SU-DHL-6 (cell line): ENCODE data around the gene ZNF586.
"Not testable (repeated sequence)": the region's sequence is repeated elsewhere in the genome, so short reads cannot be mapped to it uniquely, and the experiment has no call there.

Source experiments
- EZH2phosphoT487 ChIP-seq: fragments of 200-600 bp; sonication (generic), shearing (Covaris generic); conservative IDR thresholded peaks from 2 replicates; pipeline ENCODE4 v1.6.1; 2018; ENCODE audit warnings: mild to moderate bottlenecking, antibody characterized with exemption, low read length, moderate library complexity, mixed read lengths
- TF ChIP-seq, protein P1 (sequence below): fragments of 200-600 bp; sonication (generic); IDR thresholded peaks from one replicate; pipeline ENCODE4 v1.5.1; 2017; ENCODE audit warnings: antibody characterized with exemption, mild to moderate bottlenecking, low read length, moderate library complexity; ENCODE audit not compliant: insufficient read depth, poor library complexity, severe bottlenecking

DNA sequence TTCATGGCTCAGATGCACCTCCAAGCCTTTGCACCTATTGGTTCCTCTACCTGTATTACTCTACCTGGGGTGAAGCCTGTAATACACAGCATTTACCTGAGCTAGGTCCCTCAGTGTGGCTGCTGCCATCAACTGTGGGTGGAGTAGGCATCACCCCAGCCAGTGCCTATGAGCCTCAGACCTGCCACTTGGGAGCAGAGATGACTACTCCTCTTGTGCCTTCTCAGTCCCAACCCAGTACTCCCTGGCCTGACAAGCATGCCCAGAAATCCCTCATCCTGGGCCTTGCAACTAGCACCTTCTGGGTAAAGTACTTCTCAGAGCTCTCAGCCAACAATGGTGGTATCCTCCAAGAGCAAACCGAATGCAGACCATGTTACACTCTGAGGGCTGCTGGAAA, 27.1 kb downstream of the ZNF586 start:
- TF ChIP-seq, protein P1, sequence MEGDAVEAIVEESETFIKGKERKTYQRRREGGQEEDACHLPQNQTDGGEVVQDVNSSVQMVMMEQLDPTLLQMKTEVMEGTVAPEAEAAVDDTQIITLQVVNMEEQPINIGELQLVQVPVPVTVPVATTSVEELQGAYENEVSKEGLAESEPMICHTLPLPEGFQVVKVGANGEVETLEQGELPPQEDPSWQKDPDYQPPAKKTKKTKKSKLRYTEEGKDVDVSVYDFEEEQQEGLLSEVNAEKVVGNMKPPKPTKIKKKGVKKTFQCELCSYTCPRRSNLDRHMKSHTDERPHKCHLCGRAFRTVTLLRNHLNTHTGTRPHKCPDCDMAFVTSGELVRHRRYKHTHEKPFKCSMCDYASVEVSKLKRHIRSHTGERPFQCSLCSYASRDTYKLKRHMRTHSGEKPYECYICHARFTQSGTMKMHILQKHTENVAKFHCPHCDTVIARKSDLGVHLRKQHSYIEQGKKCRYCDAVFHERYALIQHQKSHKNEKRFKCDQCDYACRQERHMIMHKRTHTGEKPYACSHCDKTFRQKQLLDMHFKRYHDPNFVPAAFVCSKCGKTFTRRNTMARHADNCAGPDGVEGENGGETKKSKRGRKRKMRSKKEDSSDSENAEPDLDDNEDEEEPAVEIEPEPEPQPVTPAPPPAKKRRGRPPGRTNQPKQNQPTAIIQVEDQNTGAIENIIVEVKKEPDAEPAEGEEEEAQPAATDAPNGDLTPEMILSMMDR: not testable (repeated sequence)
- not testable (repeated sequence) for TF ChIP-seq EZH2phosphoT487
